Stimulated activated CD8-positive, alpha-beta memory T cell treated with anti-CD3 and anti-CD28 coated beads, Interleukin-7, amount 100 ng/mL, for 1 hour (primary cell): ENCODE measurements around the gene KRT79.
"Not testable (repeated sequence)": the region's sequence is repeated elsewhere in the genome, so short reads cannot be mapped to it uniquely, and the experiment has no call there.

Source experiments
- DNase-seq, 2 donors: peaks; one replicate each; pipeline ENCODE4 v3.0.0-alpha.2; 2020; ENCODE audit warnings: low read depth in 2 of 2

Gene KRT79

GRCh38 chr12:52806821-52807543 is 27.1 kb downstream of the KRT79 start:
- DNase-seq: no peak

GRCh38 chr12:52806169-52806811 is 27.8 kb downstream of the KRT79 start:
- DNase-seq: no peak

- DNase-seq: no peak
These were observed 28.4 kb downstream of the KRT79 start for GRCh38 chr12:52805739-52806138.

GRCh38 chr12:52805000-52805399 is 29.1 kb downstream of the KRT79 start:
- no peak for DNase-seq

GRCh38 chr12:52802442-52802841 is 31.7 kb downstream of the KRT79 start:
- no peak for DNase-seq

GRCh38 chr12:52801773-52802172 is 32.3 kb downstream of the KRT79 start:
- no peak for DNase-seq

GRCh38 chr12:52800259-52800917 is 33.7 kb downstream of the KRT79 start:
- DNase-seq: no peak

GRCh38 chr12:52799505-52800211 is 34.5 kb downstream of the KRT79 start:
- no peak for DNase-seq

GRCh38 chr12:52798671-52799504 is 35.2 kb downstream of the KRT79 start:
- no peak for DNase-seq

- no peak for DNase-seq
These were observed 36.0 kb downstream of the KRT79 start for GRCh38 chr12:52798003-52798670.

- no peak for DNase-seq
These were observed 36.6 kb downstream of the KRT79 start for GRCh38 chr12:52797529-52797894.

GRCh38 chr12:52796839-52797528 is 37.1 kb downstream of the KRT79 start:
- no peak for DNase-seq

- DNase-seq: no peak
These were observed 37.7 kb downstream of the KRT79 start for GRCh38 chr12:52796429-52796794.

GRCh38 chr12:52795694-52796428 is 38.2 kb downstream of the KRT79 start, which contains the start of gene KRT3:
Gene KRT3 (minus strand): TSS chr12:52796117. CDS start chr12:52796042, 75 bp downstream.
- DNase-seq: no peak

GRCh38 chr12:52795332-52795674 is 38.8 kb downstream of the KRT79 start:
- DNase-seq: not testable (repeated sequence)

- DNase-seq: no peak
These were observed 39.4 kb downstream of the KRT79 start for GRCh38 chr12:52794479-52795331.

GRCh38 chr12:52792185-52793029 is 41.7 kb downstream of the KRT79 start:
- no peak for DNase-seq
